ENCODE measurements around the gene ARHGEF11.

ARHGEF11 gene

DNA sequence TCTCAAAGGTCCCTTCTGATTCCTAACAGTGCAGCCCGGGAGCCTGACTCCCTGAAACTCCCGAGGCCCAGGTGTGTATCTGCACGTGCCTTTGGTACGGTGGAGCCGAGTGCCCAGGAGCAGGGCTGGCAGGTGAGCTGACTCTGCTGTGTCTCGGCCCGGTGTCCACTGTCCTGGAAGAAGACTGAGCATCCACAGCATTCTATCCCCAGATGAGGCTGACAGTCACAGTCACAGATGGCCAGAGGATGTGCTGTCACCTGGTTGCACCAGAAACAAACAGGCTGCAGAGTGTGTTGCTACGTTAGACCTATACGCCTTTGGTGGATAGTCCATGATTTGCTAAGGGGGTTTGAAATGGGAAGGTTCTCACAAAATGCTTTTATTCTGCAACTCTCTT is 44.2 kb upstream of the ARHGEF11 start:
- TF ChIP-seq, protein P1, sequence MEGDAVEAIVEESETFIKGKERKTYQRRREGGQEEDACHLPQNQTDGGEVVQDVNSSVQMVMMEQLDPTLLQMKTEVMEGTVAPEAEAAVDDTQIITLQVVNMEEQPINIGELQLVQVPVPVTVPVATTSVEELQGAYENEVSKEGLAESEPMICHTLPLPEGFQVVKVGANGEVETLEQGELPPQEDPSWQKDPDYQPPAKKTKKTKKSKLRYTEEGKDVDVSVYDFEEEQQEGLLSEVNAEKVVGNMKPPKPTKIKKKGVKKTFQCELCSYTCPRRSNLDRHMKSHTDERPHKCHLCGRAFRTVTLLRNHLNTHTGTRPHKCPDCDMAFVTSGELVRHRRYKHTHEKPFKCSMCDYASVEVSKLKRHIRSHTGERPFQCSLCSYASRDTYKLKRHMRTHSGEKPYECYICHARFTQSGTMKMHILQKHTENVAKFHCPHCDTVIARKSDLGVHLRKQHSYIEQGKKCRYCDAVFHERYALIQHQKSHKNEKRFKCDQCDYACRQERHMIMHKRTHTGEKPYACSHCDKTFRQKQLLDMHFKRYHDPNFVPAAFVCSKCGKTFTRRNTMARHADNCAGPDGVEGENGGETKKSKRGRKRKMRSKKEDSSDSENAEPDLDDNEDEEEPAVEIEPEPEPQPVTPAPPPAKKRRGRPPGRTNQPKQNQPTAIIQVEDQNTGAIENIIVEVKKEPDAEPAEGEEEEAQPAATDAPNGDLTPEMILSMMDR (IDR thresholded peaks at IDR 0.05; ENCODE audit: extremely low read depth, missing control alignments): no peak
- DNase-seq (ENCODE audit: low spot score): no peak

DNA sequence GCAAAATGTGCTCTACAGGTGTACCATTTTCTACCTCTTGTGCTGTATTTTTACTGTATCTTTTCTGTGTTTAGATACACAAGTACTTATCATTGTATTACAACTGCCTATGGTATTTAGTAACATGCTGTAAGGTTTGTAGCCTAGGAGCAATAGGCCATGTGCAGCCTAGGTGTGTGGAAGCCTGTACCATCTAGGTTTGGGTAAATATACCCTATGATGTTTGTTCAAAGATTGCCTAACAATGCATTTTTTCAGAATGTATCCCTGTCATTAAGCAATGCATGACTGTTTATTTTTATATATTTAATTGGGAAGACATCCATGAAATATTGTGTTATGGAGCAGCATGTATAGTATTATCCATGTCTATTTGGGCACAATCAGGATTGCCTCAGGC is 43.1 kb upstream of the ARHGEF11 start:
- TF ChIP-seq, protein P1 (IDR thresholded peaks at IDR 0.05; ENCODE audit: extremely low read depth, missing control alignments): no peak
- no peak for DNase-seq (ENCODE audit: low spot score)

DNA sequence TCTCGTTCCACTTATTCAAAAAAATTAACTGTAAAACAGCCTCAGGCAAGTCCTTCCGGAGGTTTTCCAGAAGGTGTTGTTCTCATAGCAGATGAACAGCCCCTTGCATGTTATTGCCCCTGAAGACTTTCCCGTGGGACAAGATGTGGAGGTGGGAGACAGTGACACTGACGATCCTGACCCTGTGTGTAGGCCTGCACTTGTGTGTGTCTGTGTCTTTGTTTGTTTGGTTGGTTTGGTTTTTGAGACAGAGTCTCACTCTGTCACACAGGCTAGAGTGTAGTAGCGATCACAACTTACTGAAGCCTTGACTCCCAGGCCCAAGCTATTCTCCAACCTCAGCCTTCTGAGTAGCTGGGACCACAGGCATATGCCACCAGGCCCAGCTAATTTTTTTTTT is 41.5 kb upstream of the ARHGEF11 start:
- no peak for DNase-seq (ENCODE audit: low spot score)
- TF ChIP-seq, protein P1 (IDR thresholded peaks at IDR 0.05; ENCODE audit: extremely low read depth, missing control alignments): no peak

DNA sequence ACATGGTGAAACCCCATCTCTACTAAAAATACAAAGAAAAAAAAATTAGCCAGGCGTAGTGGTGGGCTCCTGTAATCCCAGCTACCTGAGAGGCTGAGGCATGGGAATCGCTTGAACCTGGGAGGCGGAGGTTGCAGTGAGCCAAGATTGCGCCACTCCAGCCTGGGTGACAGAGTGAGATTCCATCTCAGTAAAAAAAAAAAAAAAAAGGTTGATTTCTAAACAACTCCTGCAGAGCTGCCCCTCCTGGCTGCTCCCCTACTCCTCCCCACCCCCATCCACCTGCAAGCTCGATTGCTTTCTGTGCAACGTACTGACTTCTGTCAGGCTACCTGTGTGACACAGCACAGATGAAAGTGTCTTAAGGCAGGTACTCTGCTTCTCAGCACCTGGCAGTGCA is 40.8 kb upstream of the ARHGEF11 start:
- TF ChIP-seq, protein P1 (IDR thresholded peaks at IDR 0.05; ENCODE audit: extremely low read depth, missing control alignments): no peak
- DNase-seq (ENCODE audit: low spot score): no peak

DNA sequence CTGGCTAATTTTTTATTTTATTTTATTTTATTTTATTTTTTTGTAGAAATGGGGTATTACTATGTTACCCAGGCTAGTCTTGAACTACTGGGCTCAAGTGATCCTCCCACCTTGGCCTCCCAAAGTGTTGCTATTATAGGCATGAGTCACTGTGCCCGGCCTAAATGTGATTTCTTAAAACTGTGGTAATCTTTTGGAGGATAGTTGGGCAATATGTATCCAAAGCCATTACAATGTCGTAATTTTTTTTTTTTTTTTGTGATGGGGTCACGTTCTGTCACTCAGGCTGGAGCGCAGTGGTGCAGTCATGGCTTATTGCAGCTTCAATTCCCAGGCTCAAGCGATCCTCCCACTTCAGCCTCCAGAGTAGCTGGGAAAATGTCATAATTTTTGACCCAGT is 39.9 kb upstream of the ARHGEF11 start:
- TF ChIP-seq, protein P1 (IDR thresholded peaks at IDR 0.05; ENCODE audit: extremely low read depth, missing control alignments): no peak
- DNase-seq (ENCODE audit: low spot score): no peak

DNA sequence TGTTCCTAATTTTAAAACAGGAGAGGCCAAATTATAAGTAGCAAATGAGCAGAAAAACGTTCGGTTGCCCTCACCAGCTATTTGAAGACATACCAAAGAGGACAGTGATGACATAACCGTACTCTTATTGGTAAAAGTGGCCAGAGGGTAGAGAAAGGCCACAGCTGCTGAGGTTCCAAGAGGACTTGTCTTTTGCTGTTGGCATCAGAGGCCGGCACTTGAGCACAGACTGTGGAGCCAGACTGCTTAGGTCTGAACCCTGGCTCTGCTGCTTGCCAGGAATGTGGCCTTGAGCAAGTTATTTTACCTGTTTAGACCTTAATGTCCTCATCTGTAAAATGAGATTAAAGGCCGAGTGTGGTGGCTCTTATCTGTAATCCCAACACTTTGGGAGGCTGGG is 39.2 kb upstream of the ARHGEF11 start:
- no peak for DNase-seq (ENCODE audit: low spot score)
- TF ChIP-seq, protein P1 (IDR thresholded peaks at IDR 0.05; ENCODE audit: extremely low read depth, missing control alignments): no peak

DNA sequence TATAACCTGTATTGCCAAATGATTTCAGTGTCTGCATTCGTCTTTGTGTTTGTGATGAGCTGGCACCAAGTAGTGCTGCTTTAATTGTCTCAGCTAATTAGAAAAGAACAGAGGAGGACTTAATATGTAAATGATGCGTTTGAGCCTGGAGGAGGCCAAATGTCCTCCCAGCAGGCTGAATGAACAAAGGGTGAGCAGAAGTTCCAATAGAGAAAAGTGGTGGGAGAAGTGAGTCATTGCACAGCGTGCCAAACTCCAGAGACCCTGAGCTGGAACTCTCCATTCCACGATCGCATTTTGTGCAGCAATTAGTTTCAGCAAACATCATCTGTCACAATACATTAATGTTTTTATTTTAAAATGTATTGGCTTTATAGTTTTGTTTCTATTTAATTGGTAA is 36.2 kb upstream of the ARHGEF11 start:
- no peak for DNase-seq (ENCODE audit: low spot score)
- TF ChIP-seq, protein P1 (IDR thresholded peaks at IDR 0.05; ENCODE audit: extremely low read depth, missing control alignments): no peak
